Keratinocyte (primary cell): ENCODE measurements around the gene DENND1A. TPM values are rescaled to one million over a fixed set of nuclear protein-coding genes. Genes with fewer than 3 reads are reported as not detected.
"Not testable (repeated sequence)": the region's sequence is repeated elsewhere in the genome, so short reads cannot be mapped to it uniquely, and the experiment has no call there.

Experiments used
- DNase-seq: peaks from one replicate; pipeline ENCODE4 v3.0.0-alpha.2; 2011; ENCODE audit warnings: low read depth, missing footprints, low spot score
- FAIRE-seq: peaks from 2 replicates; lab custom pipeline; 2011; peaks lifted over from hg19 to GRCh38; lab: Jason Lieb, UNC
- H2AFZ ChIP-seq: 2 replicates; pipeline ENCODE4 v1.6.0; 2012; ENCODE audit warnings: low read length, control low read depth, inconsistent platforms; ENCODE audit not compliant: control insufficient read depth
- H3K27ac ChIP-seq: 2 replicates; pipeline ENCODE4 v1.5.1; 2011; ENCODE audit warnings: low read length; ENCODE audit not compliant: control insufficient read depth, insufficient read depth
- H3K27me3 ChIP-seq: 3 replicates; pipeline ENCODE4 v1.6.0; 2011; ENCODE audit warnings: low read length; ENCODE audit not compliant: control insufficient read depth, insufficient read depth; ENCODE audit errors: extremely low read depth
- H3K36me3 ChIP-seq, 2 experiments: 2 replicates in 1 of 2; 3 replicates in 1 of 2; pipeline ENCODE4 v1.5.1; 2011; ENCODE audit warnings: low read length in 2 of 2, mild to moderate bottlenecking in 1 of 2; ENCODE audit not compliant: control insufficient read depth in 2 of 2, insufficient read depth in 2 of 2; ENCODE audit errors: extremely low read depth in 1 of 2
- H3K4me1 ChIP-seq: 3 replicates; pipeline ENCODE4 v1.5.1; 2011; ENCODE audit warnings: low read length; ENCODE audit not compliant: control insufficient read depth, insufficient read depth; ENCODE audit errors: extremely low read depth
- H3K4me2 ChIP-seq: 3 replicates; pipeline ENCODE4 v1.6.0; 2011; ENCODE audit warnings: low read depth, low read length; ENCODE audit not compliant: control insufficient read depth, insufficient read depth; ENCODE audit errors: extremely low read depth
- H3K4me3 ChIP-seq, 3 experiments: fragments of 200-600 bp in 1 of 3; sonication (generic) in 1 of 3; 2 replicates in 2 of 3; 3 replicates in 1 of 3; pipeline ENCODE4 v1.5.1; 2011 to 2016; ENCODE audit warnings: low read length in 3 of 3, mild to moderate bottlenecking in 3 of 3, control low read depth in 2 of 3, inconsistent platforms in 1 of 3, low read depth in 1 of 3, mixed read lengths in 1 of 3, mixed run types in 1 of 3, moderate library complexity in 1 of 3; ENCODE audit not compliant: control insufficient read depth in 2 of 3, insufficient read depth in 2 of 3; ENCODE audit errors: extremely low read depth in 1 of 3
- H3K79me2 ChIP-seq: 2 replicates; pipeline ENCODE4 v1.6.0; 2012; ENCODE audit warnings: low read length; ENCODE audit not compliant: control insufficient read depth, insufficient read depth
- H3K9ac ChIP-seq: 3 replicates; pipeline ENCODE4 v1.6.0; 2011; ENCODE audit warnings: low read length; ENCODE audit not compliant: control insufficient read depth, insufficient read depth; ENCODE audit errors: extremely low read depth
- H3K9me1 ChIP-seq: 3 replicates; pipeline ENCODE4 v1.6.0; 2011; ENCODE audit warnings: low read length; ENCODE audit not compliant: control insufficient read depth, insufficient read depth; ENCODE audit errors: extremely low read depth
- H3K9me3 ChIP-seq: 2 replicates; pipeline ENCODE4 v1.5.1; 2012; ENCODE audit warnings: low read depth, low read length; ENCODE audit not compliant: control insufficient read depth
- H4K20me1 ChIP-seq: 3 replicates; pipeline ENCODE4 v1.6.0; 2011; ENCODE audit warnings: low read length; ENCODE audit not compliant: control insufficient read depth, insufficient read depth; ENCODE audit errors: extremely low read depth
- CTCF ChIP-seq, 3 experiments: IDR thresholded peaks in 1 of 3; conservative IDR thresholded peaks in 1 of 3; optimal IDR thresholded peaks in 1 of 3; 2 replicates in 2 of 3; 3 replicates in 1 of 3; pipeline versions ENCODE3 to v1.5.1; 2011; ENCODE audit warnings: low read length in 3 of 3, mild to moderate bottlenecking in 3 of 3, moderate library complexity in 2 of 3, control low read depth in 1 of 3, inconsistent platforms in 1 of 3; ENCODE audit not compliant: insufficient read depth in 2 of 3; ENCODE audit errors: extremely low read depth in 1 of 3
- EZH2 ChIP-seq: IDR thresholded peaks from one replicate; pipeline ENCODE4 v1.6.1; 2012; ENCODE audit warnings: inconsistent platforms, mild to moderate bottlenecking, low read length, moderate library complexity
- dilution Hi-C: fragments of 300-500 bp; cut with MboI; formaldehyde crosslinking; loops from one replicate; pipeline ENCODE4 v1.7.0; 2020; ENCODE audit warnings: low sequenced_read_pairs; ENCODE audit not compliant: extremely low pct_ligation_motif_present
- polyA plus RNA-seq, 5 experiments: library from polyadenylated mRNA; depleted of rRNA in 3 of 5; stranded (reverse) in 3 of 5; stranded (forward) in 1 of 5; unstranded in 1 of 5; fragments of >200 nt; gene quantifications; 1 replicate in 1 of 5; 2 replicates in 3 of 5; 3 replicates in 1 of 5; pipeline versions ENCODE4 v1.2.1 to v1.2.3, GENCODE V29; 2011 to 2012; ENCODE audit warnings: missing spikeins in 2 of 5, low read depth in 1 of 5, low replicate concordance in 1 of 5

DENND1A gene
- polyA plus RNA-seq, 1 donor (not counting 4 experiments of a cell fraction or from before 2014, with no cell fraction given), result 13.0 TPM

GRCh38 chr9:123335193-123335985, 594.5 kb downstream of the DENND1A start:
- Histone ChIP-seq H3K79me2 (no peaks in the 10 kb centered on the region), H3K4me2 (peak overlapping the region; percentile 55), H2AFZ (no peak overlapping the region), H3K9me3 (no peaks in the 10 kb centered on the region), H3K4me1 (peaks cover 10% of the 10 kb centered on the region), H3K9me1 (no peaks in the 10 kb centered on the region), H3K9ac (no peak overlapping the region), H3K36me3 (no peaks in the 10 kb centered on the region), H3K4me3 (no peak overlapping the region), H3K27me3 (no peaks in the 10 kb centered on the region), H3K27ac (no peak overlapping the region), H4K20me1 (no peaks in the 10 kb centered on the region)
- no peak for TF ChIP-seq CTCF (optimal IDR thresholded peaks at IDR 0.05 in 1 of 3, IDR thresholded peaks at IDR 0.05 in 1 of 3, conservative IDR thresholded peaks at IDR 0.05 in 1 of 3; ENCODE audit: extremely low read depth in 1 of 3, insufficient read depth in 2 of 3, low read length in 3 of 3)
- TF ChIP-seq EZH2, result no peak
- DNase-seq, result no peak
- no peak for FAIRE-seq
- dilution Hi-C loops, result no loop called here

DNA sequence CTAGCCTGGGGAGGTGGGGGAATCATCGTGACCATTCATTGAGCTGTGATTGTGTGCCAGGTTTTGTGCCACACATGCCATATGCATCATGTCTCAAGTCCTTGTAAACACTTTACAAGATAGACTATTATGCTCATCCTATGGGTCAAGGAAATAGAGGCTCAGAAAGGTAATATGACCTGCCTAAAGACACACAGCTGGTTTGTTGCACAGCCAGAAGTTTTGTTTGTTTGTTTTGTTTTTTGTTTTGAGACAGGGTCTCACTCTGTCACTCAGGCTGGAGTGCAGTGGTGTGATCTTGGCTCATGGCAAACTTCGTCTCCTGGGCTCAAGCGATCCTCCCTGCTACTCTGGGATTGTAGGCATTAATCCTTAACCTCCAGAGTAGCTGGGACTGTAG, 595.3 kb downstream of the DENND1A start:
- Histone ChIP-seq H3K36me3 (no peaks in the 10 kb centered on the region), H3K4me3 (no peak overlapping the region), H4K20me1 (no peaks in the 10 kb centered on the region), H3K9me3 (no peaks in the 10 kb centered on the region), H2AFZ (no peak overlapping the region), H3K4me1 (peaks cover 10% of the 10 kb centered on the region), H3K79me2 (no peaks in the 10 kb centered on the region), H3K27me3 (no peaks in the 10 kb centered on the region), H3K4me2 (no peak overlapping the region), H3K9ac (no peak overlapping the region), H3K9me1 (no peaks in the 10 kb centered on the region), H3K27ac (no peak overlapping the region)
- TF ChIP-seq EZH2 (no peak), CTCF (optimal IDR thresholded peaks at IDR 0.05 in 1 of 3, IDR thresholded peaks at IDR 0.05 in 1 of 3, conservative IDR thresholded peaks at IDR 0.05 in 1 of 3; ENCODE audit: extremely low read depth in 1 of 3, insufficient read depth in 2 of 3, low read length in 3 of 3) (no peak)
- FAIRE-seq (no peak), DNase-seq (no peak)
- dilution Hi-C loops, result no loop called here

GRCh38 chr9:123333058-123333669, 596.8 kb downstream of the DENND1A start:
- H3K4me2 ChIP-seq, H4K20me1 ChIP-seq, dilution Hi-C loops, H3K79me2 ChIP-seq, H3K27me3 ChIP-seq, DNase-seq, H3K9ac ChIP-seq, H3K4me3 ChIP-seq, H3K9me1 ChIP-seq, H3K36me3 ChIP-seq, FAIRE-seq, H3K9me3 ChIP-seq, H2AFZ ChIP-seq, H3K27ac ChIP-seq: not testable (repeated sequence)
- peaks cover 10% of the 10 kb centered on the region for H3K4me1 ChIP-seq
